Measurements from ENCODE around the gene POLR2B. TPM values are rescaled to one million over a fixed set of nuclear protein-coding genes. Genes with fewer than 3 reads are reported as not detected.

The POLR2B gene
- total and polyA plus RNA-seq, 2 of the 8 experiments (the other 6 are each of a cell fraction or from before 2014, with no cell fraction given): 59.3 to 115 TPM

GRCh38 chr4:56986192-56986591 lies 7.5 kb downstream of the POLR2B start:
- H2BK5ac ChIP-seq (ENCODE audit: low read depth, low read length): no peak overlapping the region
- no peak overlapping the region for H3K23ac ChIP-seq (ENCODE audit: insufficient read length)
- H3K23me2 ChIP-seq (ENCODE audit: low read depth, low read length): no peaks in the 10 kb centered on the region
- no peak overlapping the region for H3K4me3 ChIP-seq (ENCODE audit: extremely low read depth in 1 of 4, insufficient read depth in 2 of 4, low read depth in 3 of 4, low read length in 4 of 4)
- ChIA-PET POLR2A (ENCODE audit: partially characterized antibody) (no interaction called here), CTCF (ENCODE audit: partially characterized antibody) (no interaction called here)
- no peak for TF ChIP-seq SIRT6 (IDR thresholded peaks at IDR 0.05; ENCODE audit: low read length)
- no peak for TF ChIP-seq TAF7 (optimal IDR thresholded peaks at IDR 0.05; ENCODE audit: borderline replicate concordance, low read depth, low read length)
- TF ChIP-seq ZNF274 (IDR thresholded peaks at IDR 0.05; ENCODE audit: borderline replicate concordance, extremely low read depth, low read length): no peak
- no peak for TF ChIP-seq RAD21 (IDR thresholded peaks at IDR 0.05 in 1 of 2, conservative IDR thresholded peaks at IDR 0.05 in 1 of 2; ENCODE audit: low read depth in 2 of 2, low read length in 2 of 2)
- peaks cover 2 to 22% of the 10 kb centered on the region in 2 experiments for H4K20me1 ChIP-seq (replicated peaks in 1 of 2; ENCODE audit: control insufficient read depth in 1 of 2, insufficient read depth in 2 of 2, low read length in 2 of 2)
- 83% methylated on average over 1 of the region's 1 CpG; no CpG with 5 or more reads in 1 of the 2 experiments for WGBS, 2 experiments (ENCODE audit: extremely low coverage in 1 of 2, insufficient coverage in 1 of 2, insufficient read length in 1 of 2, insufficient replicate concordance in 2 of 2, low coverage in 1 of 2, low lambda C conversion rate in 2 of 2, missing lambda C conversion rate in 1 of 2)
- H2BK120ac ChIP-seq (replicated peaks; ENCODE audit: low read depth, low read length): no peak overlapping the region
- H3K4ac ChIP-seq (replicated peaks; ENCODE audit: insufficient read length, low read depth, low read length): no peak overlapping the region
- no peak overlapping the region for H3K18ac ChIP-seq (ENCODE audit: extremely low read depth, low read length)
- H3K4me2 ChIP-seq (ENCODE audit: insufficient read depth in 1 of 2, low read depth in 2 of 2, low read length in 2 of 2): no peak overlapping the region
- H2BK15ac ChIP-seq (ENCODE audit: low read length): no peak overlapping the region
- H4K8ac ChIP-seq (ENCODE audit: extremely low read depth, insufficient read depth, low read length): no peak overlapping the region
- no peak overlapping the region for H3K9ac ChIP-seq (replicated peaks in 1 of 4; ENCODE audit: extremely low read depth in 1 of 4, low read depth in 3 of 4, low read length in 3 of 4)
- no peak overlapping the region for H2BK20ac ChIP-seq (ENCODE audit: low read length)
- FAIRE-seq: no peak
- H3K14ac ChIP-seq (ENCODE audit: insufficient read length): no peak overlapping the region
- peaks cover 0 to 46% (median 20%) of the 10 kb centered on the region in 4 experiments; a peak in 6 of 8 replicates for H3K36me3 ChIP-seq (ENCODE audit: control insufficient read depth in 2 of 4, insufficient read depth in 4 of 4, low read length in 3 of 4)
- H2BK12ac ChIP-seq (ENCODE audit: low read depth, low read length): no peak overlapping the region
- H3K27ac ChIP-seq (ENCODE audit: low read depth, low read length): no peak overlapping the region
- no peaks in the 10 kb centered on the region for H3K9me3 ChIP-seq (ENCODE audit: insufficient read depth in 2 of 2, low read depth in 1 of 2, low read length in 1 of 2)
- H3K79me2 ChIP-seq (ENCODE audit: control insufficient read depth in 1 of 2, insufficient read depth in 2 of 2, low read length in 2 of 2): peaks cover 17 to 80% of the 10 kb centered on the region in 2 experiments
- H3K79me1 ChIP-seq (ENCODE audit: low read depth, low read length): peaks cover 6% of the 10 kb centered on the region
- no peak for DNase-seq (ENCODE audit: low read depth in 1 of 2, low spot score in 2 of 2)
- H4K5ac ChIP-seq (ENCODE audit: insufficient read length, low read depth, low read length): no peak overlapping the region
- H3K56ac ChIP-seq (replicated peaks; ENCODE audit: insufficient read length, low read depth, low read length): no peak overlapping the region
- no peak overlapping the region for H2AK5ac ChIP-seq (ENCODE audit: low read depth, low read length)
- H3K27me3 ChIP-seq (replicated peaks in 1 of 4; ENCODE audit: control insufficient read depth in 3 of 4, extremely low read depth in 1 of 4, insufficient read depth in 3 of 4, low read length in 3 of 4): no peaks in the 10 kb centered on the region
- H2AFZ ChIP-seq (ENCODE audit: low read length): no peak overlapping the region
- H4K91ac ChIP-seq (replicated peaks; ENCODE audit: insufficient read length, low read length): no peak overlapping the region
- no peaks in the 10 kb centered on the region for H3K4me1 ChIP-seq (replicated peaks in 1 of 4; ENCODE audit: control insufficient read depth in 3 of 4, insufficient read depth in 4 of 4, low read length in 3 of 4)
